ENCODE results near the gene KBTBD8. TPM values are rescaled to one million over a fixed set of nuclear protein-coding genes. Genes with fewer than 3 reads are reported as not detected.

Gene KBTBD8
- total and polyA plus RNA-seq, 4 donors = 0.94 to 5.0 (median 3.0) TPM

DNA sequence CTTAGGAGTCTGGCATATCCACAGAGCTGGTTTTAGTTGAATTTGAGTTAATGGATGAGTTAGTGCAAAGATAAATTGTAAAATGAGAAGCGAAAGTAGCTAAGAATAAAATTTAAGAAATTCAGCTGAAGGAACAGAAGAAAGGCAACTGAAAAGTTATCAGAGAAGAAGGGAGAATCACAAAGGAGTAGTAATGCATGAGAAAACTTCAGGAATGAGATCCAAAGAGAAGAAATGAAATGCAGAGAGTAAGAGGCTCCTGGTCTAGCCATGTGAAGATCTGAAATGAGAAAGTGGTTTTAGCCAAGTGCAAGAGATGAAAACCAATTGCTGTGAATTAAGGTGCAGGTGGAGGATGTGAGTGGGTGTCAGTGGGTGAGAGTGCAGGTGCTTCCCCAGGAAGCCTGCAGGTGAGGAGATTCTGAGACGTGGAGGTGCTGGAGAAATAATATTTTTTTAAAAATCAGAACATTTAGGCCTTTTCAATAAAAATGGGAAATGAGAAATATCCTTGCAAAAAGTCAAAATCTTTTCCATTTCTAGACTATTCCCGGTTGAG is 18.5 kb downstream of the KBTBD8 start:
- no peaks in the 10 kb centered on the region for H3K27me3 ChIP-seq (ENCODE audit: control insufficient read depth in 3 of 3, insufficient read depth in 3 of 3, low read length in 2 of 3)

DNA sequence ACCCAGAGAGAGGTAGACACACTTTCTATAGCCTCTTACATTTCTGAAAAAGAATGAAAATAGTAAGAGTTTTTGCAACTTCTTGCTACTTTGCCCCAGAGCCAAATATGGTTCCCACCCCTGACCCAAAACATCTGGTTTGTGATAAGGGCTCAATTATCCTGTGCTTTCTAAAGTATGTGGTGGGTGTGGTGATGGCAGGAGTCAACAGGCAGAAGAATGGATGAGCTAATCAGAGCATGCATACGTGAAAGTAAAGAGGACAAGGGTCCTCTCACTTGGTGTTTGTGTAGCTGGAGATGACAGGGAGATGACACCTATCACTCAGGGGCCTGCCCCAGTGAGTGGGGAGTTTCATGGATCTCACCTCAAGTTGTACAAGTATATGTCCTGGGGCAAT is 19.1 kb downstream of the KBTBD8 start:
- no peak overlapping the region for H3K4me3 ChIP-seq
- TF ChIP-seq, protein P1, sequence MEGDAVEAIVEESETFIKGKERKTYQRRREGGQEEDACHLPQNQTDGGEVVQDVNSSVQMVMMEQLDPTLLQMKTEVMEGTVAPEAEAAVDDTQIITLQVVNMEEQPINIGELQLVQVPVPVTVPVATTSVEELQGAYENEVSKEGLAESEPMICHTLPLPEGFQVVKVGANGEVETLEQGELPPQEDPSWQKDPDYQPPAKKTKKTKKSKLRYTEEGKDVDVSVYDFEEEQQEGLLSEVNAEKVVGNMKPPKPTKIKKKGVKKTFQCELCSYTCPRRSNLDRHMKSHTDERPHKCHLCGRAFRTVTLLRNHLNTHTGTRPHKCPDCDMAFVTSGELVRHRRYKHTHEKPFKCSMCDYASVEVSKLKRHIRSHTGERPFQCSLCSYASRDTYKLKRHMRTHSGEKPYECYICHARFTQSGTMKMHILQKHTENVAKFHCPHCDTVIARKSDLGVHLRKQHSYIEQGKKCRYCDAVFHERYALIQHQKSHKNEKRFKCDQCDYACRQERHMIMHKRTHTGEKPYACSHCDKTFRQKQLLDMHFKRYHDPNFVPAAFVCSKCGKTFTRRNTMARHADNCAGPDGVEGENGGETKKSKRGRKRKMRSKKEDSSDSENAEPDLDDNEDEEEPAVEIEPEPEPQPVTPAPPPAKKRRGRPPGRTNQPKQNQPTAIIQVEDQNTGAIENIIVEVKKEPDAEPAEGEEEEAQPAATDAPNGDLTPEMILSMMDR (IDR thresholded peaks at IDR 0.05; ENCODE audit: control extremely low read depth, extremely low read depth) = no peak
- no peaks in the 10 kb centered on the region for H3K36me3 ChIP-seq (ENCODE audit: control insufficient read depth in 4 of 4, insufficient read depth in 4 of 4, low read length in 4 of 4)
- H3K9ac ChIP-seq (ENCODE audit: insufficient read depth in 1 of 2, low read length in 2 of 2) = no peak overlapping the region
- DNase-seq = no peak
- peaks cover 0 to 5% (median 0%) of the 10 kb centered on the region in 5 donors for H3K4me1 ChIP-seq (ENCODE audit: control insufficient read depth in 5 of 5, insufficient read depth in 5 of 5, low read length in 5 of 5)
- H3K27me3 ChIP-seq (ENCODE audit: control insufficient read depth in 3 of 3, insufficient read depth in 3 of 3, low read length in 2 of 3) = no peaks in the 10 kb centered on the region
- ATAC-seq (ENCODE audit: insufficient read depth, low FRiP score) = no peak
- 65 to 74% methylated on average over 1 of the region's 1 CpG for WGBS, 2 donors
- H3K27ac ChIP-seq (ENCODE audit: low read depth in 1 of 2, low read length in 1 of 2) = no peak overlapping the region
- H3K9me3 ChIP-seq (ENCODE audit: control insufficient read depth in 4 of 4, insufficient read depth in 3 of 4, low read length in 3 of 4) = no peaks in the 10 kb centered on the region

More for the DNA sequence above, 18.5 kb downstream of the KBTBD8 start:
- no peak overlapping the region for H3K9ac ChIP-seq (ENCODE audit: insufficient read depth in 1 of 2, low read length in 2 of 2)
- no peak overlapping the region for H3K27ac ChIP-seq (ENCODE audit: low read depth in 1 of 2, low read length in 1 of 2)
- TF ChIP-seq, protein P1 (IDR thresholded peaks at IDR 0.05; ENCODE audit: control extremely low read depth, extremely low read depth) = no peak
- ATAC-seq (ENCODE audit: insufficient read depth, low FRiP score) = no peak
- H3K36me3 ChIP-seq (ENCODE audit: control insufficient read depth in 4 of 4, insufficient read depth in 4 of 4, low read length in 4 of 4) = no peaks in the 10 kb centered on the region
- peaks cover 0 to 5% (median 0%) of the 10 kb centered on the region in 5 donors for H3K4me1 ChIP-seq (ENCODE audit: control insufficient read depth in 5 of 5, insufficient read depth in 5 of 5, low read length in 5 of 5)
- no peaks in the 10 kb centered on the region for H3K9me3 ChIP-seq (ENCODE audit: control insufficient read depth in 4 of 4, insufficient read depth in 3 of 4, low read length in 3 of 4)
- H3K4me3 ChIP-seq = no peak overlapping the region
- DNase-seq = no peak
- 76 to 79% methylated on average over 3 of the region's 3 CpGs for WGBS, 2 donors

DNA sequence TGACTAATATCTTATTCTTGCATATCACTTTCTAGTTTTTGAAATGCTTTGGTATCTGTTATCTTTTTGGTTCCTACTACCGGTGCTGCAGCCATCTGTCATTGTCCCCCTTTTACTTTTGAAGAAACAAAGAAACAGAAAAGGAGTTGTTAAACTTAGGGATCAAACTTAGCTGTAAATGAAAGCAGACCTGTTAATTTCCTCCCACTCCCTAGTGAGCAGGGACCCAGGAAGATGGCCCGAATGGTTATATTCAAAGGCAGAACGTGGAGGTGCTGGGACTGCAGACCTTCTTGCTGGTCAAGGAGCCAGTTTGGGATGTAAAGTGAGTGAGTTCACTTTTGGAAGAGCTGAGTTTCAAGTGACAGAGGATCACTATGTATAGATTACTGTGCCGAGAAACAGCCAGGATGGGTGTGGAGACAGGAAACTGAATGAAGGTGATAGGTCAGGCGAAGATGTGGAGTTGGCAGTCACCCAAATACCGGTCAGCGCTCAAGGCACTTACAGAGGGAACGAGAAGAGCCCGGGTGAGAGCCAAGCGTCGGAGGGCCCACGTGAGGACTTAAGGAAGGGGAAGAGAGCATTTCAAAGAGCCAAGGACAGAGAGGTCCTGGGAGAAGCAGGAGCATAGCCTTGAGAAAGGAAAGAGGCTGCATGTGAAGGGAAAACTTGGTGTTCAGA is 20.1 kb downstream of the KBTBD8 start:
- Histone ChIP-seq H3K4me1 (ENCODE audit: control insufficient read depth in 5 of 5, insufficient read depth in 5 of 5, low read length in 5 of 5) (peaks cover 0 to 5% (median 0%) of the 10 kb centered on the region in 5 donors), H3K4me3 (no peak overlapping the region), H3K27ac (ENCODE audit: low read depth in 1 of 2, low read length in 1 of 2) (no peak overlapping the region), H3K9me3 (ENCODE audit: control insufficient read depth in 4 of 4, insufficient read depth in 3 of 4, low read length in 3 of 4) (no peaks in the 10 kb centered on the region), H3K36me3 (ENCODE audit: control insufficient read depth in 4 of 4, insufficient read depth in 4 of 4, low read length in 4 of 4) (no peaks in the 10 kb centered on the region), H3K27me3 (ENCODE audit: control insufficient read depth in 3 of 3, insufficient read depth in 3 of 3, low read length in 2 of 3) (no peaks in the 10 kb centered on the region), H3K9ac (ENCODE audit: insufficient read depth in 1 of 2, low read length in 2 of 2) (no peak overlapping the region)
- TF ChIP-seq, protein P1 (IDR thresholded peaks at IDR 0.05; ENCODE audit: control extremely low read depth, extremely low read depth) = no peak
- DNase-seq (peak in 1 of 3 donors; percentile 22), ATAC-seq (ENCODE audit: insufficient read depth, low FRiP score) (no peak)
- 27 to 39% methylated on average over 12 of the region's 12 CpGs for WGBS, 2 donors
